PFSK-1 (cell line): ENCODE measurements around the gene NIT1.

Experiments used
- FOXP2 ChIP-seq: optimal IDR thresholded peaks from 2 replicates; pipeline ENCODE3; 2011; ENCODE audit warnings: borderline replicate concordance, control low read depth, inconsistent platforms; ENCODE audit not compliant: insufficient read depth; ENCODE audit errors: extremely low read length, extremely low read depth
- POLR2AphosphoS5 ChIP-seq: IDR thresholded peaks from 2 replicates; pipeline ENCODE4 v1.6.1; 2012; ENCODE audit warnings: low read depth, mild to moderate bottlenecking, control low read depth, low read length, moderate library complexity
- REST ChIP-seq, 2 experiments: IDR thresholded peaks; 2 replicates each; pipeline versions ENCODE4 v1.6.1 to v1.8.0; 2011 to 2012; ENCODE audit warnings: low read depth in 2 of 2, low read length in 2 of 2, control low read depth in 1 of 2, inconsistent platforms in 1 of 2, mild to moderate bottlenecking in 1 of 2, moderate library complexity in 1 of 2; ENCODE audit not compliant: insufficient read depth in 1 of 2
- SIN3A ChIP-seq: IDR thresholded peaks from 2 replicates; pipeline ENCODE4 v1.6.1; 2012; ENCODE audit warnings: mild to moderate bottlenecking, low read length, moderate library complexity, borderline replicate concordance; ENCODE audit not compliant: insufficient read depth
- TAF1 ChIP-seq: IDR thresholded peaks from 2 replicates; pipeline ENCODE4 v1.6.1; 2012; ENCODE audit warnings: low read length, control low read depth, borderline replicate concordance; ENCODE audit not compliant: insufficient read depth

The NIT1 gene

DNA sequence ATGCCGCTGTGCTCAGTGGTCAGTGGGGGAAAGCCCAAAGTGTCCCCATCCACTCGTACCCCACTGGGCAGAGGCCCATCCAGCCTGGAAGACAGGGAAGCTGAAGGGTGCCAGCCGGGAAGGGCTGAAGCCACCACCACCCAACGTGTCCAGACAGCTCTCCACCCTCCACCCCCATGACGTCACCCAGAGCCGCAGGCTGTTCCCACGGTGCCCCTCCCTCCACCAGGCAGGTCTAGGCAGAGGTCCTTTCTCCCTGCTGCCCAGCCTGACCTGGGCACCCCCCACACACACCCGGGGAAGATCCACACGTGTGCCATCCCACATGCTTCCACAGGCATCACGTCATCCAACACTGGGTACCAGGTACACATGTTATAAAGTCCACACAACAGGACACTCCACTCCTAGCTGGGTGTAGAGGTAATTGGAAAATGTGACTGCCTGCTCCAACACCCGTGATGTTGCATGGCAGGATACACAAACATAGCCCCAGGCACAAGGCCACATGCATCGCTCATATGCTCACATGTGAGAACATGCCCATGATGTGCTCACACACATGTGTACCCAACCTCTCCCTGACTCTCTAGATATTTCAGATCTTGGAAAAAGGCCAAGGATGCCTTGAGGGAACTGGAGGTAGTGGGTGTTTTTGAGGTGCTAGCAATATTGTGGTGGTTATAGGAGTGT lies 43.1 kb upstream of the NIT1 start:
- no peak for TF ChIP-seq SIN3A
- TF ChIP-seq POLR2AphosphoS5, result no peak
- TF ChIP-seq TAF1, result no peak
- no peak for TF ChIP-seq FOXP2
- TF ChIP-seq REST (IDR thresholded peaks at IDR 0.05; ENCODE audit: insufficient read depth in 1 of 2, low read depth in 2 of 2, low read length in 2 of 2), result no peak

- TF ChIP-seq FOXP2 (no peak), POLR2AphosphoS5 (no peak), TAF1 (no peak), REST (IDR thresholded peaks at IDR 0.05; ENCODE audit: insufficient read depth in 1 of 2, low read depth in 2 of 2, low read length in 2 of 2) (no peak), SIN3A (no peak)
These were observed 41.5 kb upstream of the NIT1 start for GRCh38 chr1:161076410-161076809.

DNA sequence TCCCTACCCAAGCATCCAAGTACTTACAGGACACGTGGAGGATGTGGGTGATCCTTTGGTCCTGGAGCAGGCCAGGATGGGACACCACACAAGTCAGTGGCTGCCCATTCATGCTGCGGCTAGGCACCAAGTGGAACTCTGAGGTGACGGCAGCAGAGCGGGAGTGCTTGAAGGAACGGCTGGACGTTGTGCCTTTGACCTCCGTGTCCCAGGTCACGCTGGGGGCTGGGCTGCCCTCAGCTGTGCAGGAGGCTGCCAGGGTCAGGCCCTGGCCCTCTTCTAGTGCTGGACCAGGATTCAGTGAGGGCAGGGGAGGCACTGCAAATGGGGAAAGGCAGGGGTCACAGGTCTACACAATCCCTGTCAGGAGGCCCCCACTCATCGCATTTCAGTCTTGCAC lies 40.5 kb upstream of the NIT1 start:
- no peak for TF ChIP-seq REST (IDR thresholded peaks at IDR 0.05; ENCODE audit: insufficient read depth in 1 of 2, low read depth in 2 of 2, low read length in 2 of 2)
- TF ChIP-seq POLR2AphosphoS5, result no peak
- no peak for TF ChIP-seq FOXP2
- TF ChIP-seq SIN3A, result no peak
- TF ChIP-seq TAF1, result no peak

- no peak for TF ChIP-seq SIN3A
- no peak for TF ChIP-seq REST (IDR thresholded peaks at IDR 0.05; ENCODE audit: insufficient read depth in 1 of 2, low read depth in 2 of 2, low read length in 2 of 2)
- no peak for TF ChIP-seq FOXP2
- TF ChIP-seq POLR2AphosphoS5, result no peak
- no peak for TF ChIP-seq TAF1
These were observed 38.3 kb upstream of the NIT1 start for GRCh38 chr1:161079436-161080110.
